Parathyroid adenoma (tissue), 2 donors: Measurements from ENCODE around the gene CCDC137.

Source experiments
- H2AFZ ChIP-seq: fragments of 300-600 bp; sonication (generic); one replicate; pipeline ENCODE4 v1.7.0; 2017; ENCODE audit warnings: antibody characterized with exemption, mild to moderate bottlenecking
- H3K27ac ChIP-seq: fragments of 300-600 bp; sonication (generic); one replicate; pipeline ENCODE4 v1.7.0; 2017
- H3K27me3 ChIP-seq: fragments of 300-600 bp; sonication (generic); one replicate; pipeline ENCODE4 v1.7.0; 2017; ENCODE audit warnings: low read length; ENCODE audit not compliant: control insufficient read depth, insufficient read depth
- H3K36me3 ChIP-seq: fragments of 300-600 bp; sonication (generic); one replicate; pipeline ENCODE4 v1.7.0; 2017; ENCODE audit warnings: low read length; ENCODE audit not compliant: control insufficient read depth, insufficient read depth
- H3K4me1 ChIP-seq: fragments of 300-600 bp; sonication (generic); one replicate; pipeline ENCODE4 v1.7.0; 2017; ENCODE audit warnings: control low read depth
- H3K4me2 ChIP-seq: fragments of 300-600 bp; sonication (generic); one replicate; pipeline ENCODE4 v1.7.0; 2017; ENCODE audit warnings: low read length
- H3K4me3 ChIP-seq: fragments of 300-600 bp; sonication (generic); one replicate; pipeline ENCODE4 v1.7.0; 2017; ENCODE audit warnings: low read depth, low read length
- H3K79me2 ChIP-seq: fragments of 300-600 bp; sonication (generic); one replicate; pipeline ENCODE4 v1.7.0; 2017; ENCODE audit warnings: control low read depth
- H3K9ac ChIP-seq: fragments of 300-600 bp; sonication (generic); one replicate; pipeline ENCODE4 v1.7.0; 2017; ENCODE audit warnings: mild to moderate bottlenecking
- H3K9me3 ChIP-seq: fragments of 300-600 bp; sonication (generic); one replicate; pipeline ENCODE4 v1.7.0; 2017; ENCODE audit warnings: low read length; ENCODE audit not compliant: control insufficient read depth
- CTCF ChIP-seq: fragments of 300-600 bp; sonication (generic); IDR thresholded peaks from one replicate; pipeline ENCODE4 v1.7.0; 2017; ENCODE audit warnings: antibody characterized with exemption, mild to moderate bottlenecking
- donor health status: primary hyperparathyroidism.

The CCDC137 gene

GRCh38 chr17:81655378-81656117 lies 11.0 kb upstream of the CCDC137 start:
- H3K4me1 ChIP-seq, result no peaks in the 10 kb centered on the region
- no peak overlapping the region for H2AFZ ChIP-seq
- H3K27me3 ChIP-seq, result no peaks in the 10 kb centered on the region
- H3K9me3 ChIP-seq, result no peaks in the 10 kb centered on the region
- TF ChIP-seq CTCF, result no peak
- no peak overlapping the region for H3K4me2 ChIP-seq
- no peaks in the 10 kb centered on the region for H3K36me3 ChIP-seq
- no peak overlapping the region for H3K9ac ChIP-seq
- no peak overlapping the region for H3K4me3 ChIP-seq
- H3K79me2 ChIP-seq, result no peaks in the 10 kb centered on the region
- no peak overlapping the region for H3K27ac ChIP-seq

GRCh38 chr17:81656118-81656743 lies 10.3 kb upstream of the CCDC137 start, which contains the start of gene PDE6G:
PDE6G (minus strand) TSS chr17:81656542; CDS start chr17:81653305, 3,237 bp downstream.
- H3K9me3 ChIP-seq, result no peaks in the 10 kb centered on the region
- no peak within 1 kb of the TSS for H2AFZ ChIP-seq
- H3K9ac ChIP-seq, result no peak within 1 kb of the TSS
- H3K79me2 ChIP-seq, result no peaks in the 10 kb centered on the region
- H3K36me3 ChIP-seq, result no peaks in the 10 kb centered on the region
- H3K27me3 ChIP-seq, result no peaks in the 10 kb centered on the region
- no peak for TF ChIP-seq CTCF
- no peak within 1 kb of the TSS for H3K4me3 ChIP-seq
- no peak within 1 kb of the TSS for H3K4me2 ChIP-seq
- H3K4me1 ChIP-seq, result no peaks in the 10 kb centered on the region
- no peak within 1 kb of the TSS for H3K27ac ChIP-seq

GRCh38 chr17:81656835-81657234 lies 9.7 kb upstream of the CCDC137 start:
- no peak for TF ChIP-seq CTCF

GRCh38 chr17:81659038-81659437 lies 7.5 kb upstream of the CCDC137 start:
- TF ChIP-seq CTCF, result no peak
- no peak overlapping the region for H3K27ac ChIP-seq
- no peaks in the 10 kb centered on the region for H3K36me3 ChIP-seq
- no peak overlapping the region for H2AFZ ChIP-seq
- no peaks in the 10 kb centered on the region for H3K27me3 ChIP-seq
- H3K4me2 ChIP-seq, result no peak overlapping the region
- no peaks in the 10 kb centered on the region for H3K4me1 ChIP-seq
- no peaks in the 10 kb centered on the region for H3K9me3 ChIP-seq
- no peak overlapping the region for H3K4me3 ChIP-seq
- H3K9ac ChIP-seq, result no peak overlapping the region
- H3K79me2 ChIP-seq, result no peaks in the 10 kb centered on the region

More at GRCh38 chr17:81656835-81657234, 9.7 kb upstream of the CCDC137 start:
- Histone ChIP-seq H3K4me1 (no peaks in the 10 kb centered on the region), H3K79me2 (no peaks in the 10 kb centered on the region), H2AFZ (no peak overlapping the region), H3K27me3 (no peaks in the 10 kb centered on the region), H3K36me3 (no peaks in the 10 kb centered on the region), H3K4me3 (no peak overlapping the region), H3K9me3 (no peaks in the 10 kb centered on the region), H3K27ac (no peak overlapping the region), H3K4me2 (no peak overlapping the region), H3K9ac (no peak overlapping the region)
